ENCODE data around the gene B9D1. TPM values are rescaled to one million over a fixed set of nuclear protein-coding genes. Genes with fewer than 3 reads are reported as not detected.

The B9D1 gene
- total and polyA plus RNA-seq, 2 of the 13 experiments (the other 11 are each of a cell fraction or from before 2014, with no cell fraction given), result 27.7 to 31.1 TPM

DNA sequence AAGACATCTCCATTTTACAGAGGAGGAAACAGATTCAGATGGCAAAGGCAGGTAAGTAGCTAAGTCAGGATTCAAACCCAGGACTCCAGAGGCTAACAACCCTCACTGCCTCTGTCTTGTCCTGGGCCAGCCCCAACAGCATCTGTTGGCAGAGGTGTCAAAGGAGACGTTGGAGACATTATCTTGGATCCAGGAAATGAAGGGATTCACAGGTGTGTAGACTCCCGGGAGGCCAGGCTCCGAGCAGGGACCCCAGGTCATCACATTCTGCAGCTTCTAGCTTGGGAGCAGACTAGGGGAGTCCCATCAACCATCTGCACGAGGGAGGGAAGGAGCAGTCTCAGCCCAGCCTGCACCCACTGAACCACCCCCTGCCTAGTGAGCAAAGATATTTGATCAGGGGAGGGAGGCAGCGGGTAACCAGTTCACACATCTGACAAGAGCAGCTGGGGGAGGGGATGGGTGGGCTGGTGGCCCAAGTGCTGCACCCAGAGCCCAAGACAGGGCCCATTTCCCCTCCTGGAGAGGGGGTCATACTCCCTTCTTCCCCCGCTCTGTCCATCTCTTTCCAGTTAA, 1.0 kb upstream of the B9D1 start:
- Histone ChIP-seq H3K27me3 (ENCODE audit: control insufficient read depth in 1 of 2, insufficient read depth in 2 of 2, low read length in 2 of 2) (no peaks in the 10 kb centered on the region), H3K79me2 (ENCODE audit: insufficient read depth, low read length) (peaks cover 7% of the 10 kb centered on the region), H4K20me1 (ENCODE audit: insufficient read depth, low read length) (no peaks in the 10 kb centered on the region), H3K9ac (ENCODE audit: insufficient read depth, low read depth, low read length) (no peak overlapping the region), H3K4me3 (replicated peaks in 1 of 3; ENCODE audit: insufficient read depth in 1 of 3, low read depth in 2 of 3, low read length in 3 of 3) (peak overlapping the region in 1 of 3 experiments; percentile 93; a peak in 2 of 6 replicates), H3K27ac (ENCODE audit: extremely low read length, insufficient read depth, low read length) (no peak overlapping the region), H2AFZ (ENCODE audit: low read length) (no peak overlapping the region), H3K36me3 (replicated peaks in 1 of 2; ENCODE audit: control insufficient read depth in 1 of 2, insufficient read depth in 2 of 2, low read length in 2 of 2) (peaks cover 1 to 3% of the 10 kb centered on the region in 2 experiments; a peak in 3 of 5 replicates), H3K9me3 (ENCODE audit: low read length) (no peaks in the 10 kb centered on the region), H3K4me2 (ENCODE audit: low read depth, low read length) (peak overlapping the region; percentile 100), H3K4me1 (ENCODE audit: insufficient read depth, low read length) (peaks cover 68% of the 10 kb centered on the region)
- ChIA-PET POLR2A (interaction anchor here (1.3 to 2.9 kb wide), 5 partner anchors 14 to 285 kb away, joined by 4 to 42 read pairs (median 10); partner anchors contain the start of genes ALDH3A2 and MAPK7), CTCF (ENCODE audit: low intra/inter-chr PET ratio, low total read pairs) (interaction anchor here (0.8 to 2.4 kb wide), 4 partner anchors 26 to 106 kb away, joined by 3 to 57 read pairs (median 6); no protein-coding TSS in a partner anchor)
- peak; percentile 6; the same call in 1 of the 3 replicates for ATAC-seq
- in situ Hi-C loops (cut with HindIII; ENCODE audit: extremely low pct_ligation_motif_present, low pct_unique_long_range_greater_than_20kb) (loop anchor here (5.0 to 10.0 kb wide), 2 partner anchors 84 to 401 kb away; no protein-coding TSS in a partner anchor), intact Hi-C loops (cut with micrococcal nuclease; ENCODE audit: unreplicated experiment) (loop anchor here (1.0 kb wide), 1 partner anchor 84 kb away; no protein-coding TSS in a partner anchor)
- TF ChIP-seq ZNF816 (CRISPR knock-in tag; IDR thresholded peaks at IDR 0.05; ENCODE audit: borderline replicate concordance), result no peak
- TF ChIP-seq GTF3A (CRISPR knock-in tag; conservative IDR thresholded peaks at IDR 0.05), result peak; percentile 14; the same call in 1 of the 2 replicates
- no peak for TF ChIP-seq LCORL (IDR thresholded peaks at IDR 0.05)
- 0 out of 2 replicates have a peak, but pooled peaks have one; percentile 7 for TF ChIP-seq LCORL (CRISPR knock-in tag; IDR thresholded peaks at IDR 0.05)
- 23% methylated on average over 4 of the region's 6 CpGs for WGBS (ENCODE audit: low lambda C conversion rate)
- BruUV-seq (replicated peaks), result no TSS peak
- DNase-seq (ENCODE audit: low spot score), result no peak
- FAIRE-seq, result no peak

DNA sequence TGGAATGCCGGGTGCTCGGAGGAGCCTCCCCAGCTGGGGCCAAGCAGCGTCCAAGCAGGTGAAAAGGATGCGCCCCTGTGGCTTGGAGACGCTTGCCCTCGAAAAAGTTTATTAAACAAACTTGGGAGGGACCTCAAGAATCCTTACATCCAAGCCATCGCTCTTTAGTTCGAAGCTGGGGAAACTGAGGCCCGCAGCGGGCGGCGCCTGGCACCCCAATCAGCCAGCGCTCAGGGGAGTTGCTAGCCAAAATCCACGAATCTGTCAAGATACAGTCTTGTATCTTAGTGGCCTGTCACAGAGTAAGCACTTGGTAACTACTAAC, 553 bp upstream of the B9D1 start:
- CTCF ChIA-PET (ENCODE audit: low intra/inter-chr PET ratio, low total read pairs), result interaction anchor here (0.8 to 2.4 kb wide), 4 partner anchors 25 to 106 kb away, joined by 3 to 57 read pairs (median 6); no protein-coding TSS in a partner anchor
- 0% methylated on average over 1 of the region's 14 CpGs for WGBS (ENCODE audit: low lambda C conversion rate)
- Histone ChIP-seq H3K27ac (ENCODE audit: extremely low read length, insufficient read depth, low read length) (peak overlapping the region; percentile 74), H3K4me1 (ENCODE audit: insufficient read depth, low read length) (peaks cover 63% of the 10 kb centered on the region), H3K9ac (ENCODE audit: insufficient read depth, low read depth, low read length) (peak overlapping the region; percentile 84; the same call in 1 of the 2 replicates), H3K79me2 (ENCODE audit: insufficient read depth, low read length) (peaks cover 7% of the 10 kb centered on the region), H3K9me3 (ENCODE audit: low read length) (no peaks in the 10 kb centered on the region), H3K4me3 (replicated peaks in 1 of 3; ENCODE audit: insufficient read depth in 1 of 3, low read depth in 2 of 3, low read length in 3 of 3) (peak overlapping the region; percentile 65 to 93 (median 74); a peak in 5 of 6 replicates), H3K36me3 (replicated peaks in 1 of 2; ENCODE audit: control insufficient read depth in 1 of 2, insufficient read depth in 2 of 2, low read length in 2 of 2) (peaks cover 3 to 7% of the 10 kb centered on the region in 2 experiments; a peak in 3 of 5 replicates), H3K4me2 (ENCODE audit: low read depth, low read length) (peak overlapping the region; percentile 100), H3K27me3 (ENCODE audit: control insufficient read depth in 1 of 2, insufficient read depth in 2 of 2, low read length in 2 of 2) (no peaks in the 10 kb centered on the region), H4K20me1 (ENCODE audit: insufficient read depth, low read length) (no peaks in the 10 kb centered on the region), H2AFZ (ENCODE audit: low read length) (no peak overlapping the region)
- no peak for FAIRE-seq
- no peak for DNase-seq (ENCODE audit: low spot score)
- in situ Hi-C loops (cut with HindIII; ENCODE audit: extremely low pct_ligation_motif_present, low pct_unique_long_range_greater_than_20kb), result loop anchor here (5.0 to 10.0 kb wide), 2 partner anchors 84 to 402 kb away; no protein-coding TSS in a partner anchor
- intact Hi-C loops (cut with micrococcal nuclease; ENCODE audit: unreplicated experiment), result loop anchor here (1.0 kb wide), 1 partner anchor 84 kb away; no protein-coding TSS in a partner anchor
- POLR2A ChIA-PET, result interaction anchor here (0.9 to 2.9 kb wide), 8 partner anchors 9 to 286 kb away, joined by 3 to 42 read pairs (median 4); partner anchors contain the start of genes ALDH3A2 and MAPK7
- no peak for ATAC-seq
- no TSS peak for BruUV-seq (replicated peaks)
- no peak for TF ChIP-seq EED (CRISPR knock-in tag; IDR thresholded peaks at IDR 0.05)
- TF ChIP-seq, protein P1, sequence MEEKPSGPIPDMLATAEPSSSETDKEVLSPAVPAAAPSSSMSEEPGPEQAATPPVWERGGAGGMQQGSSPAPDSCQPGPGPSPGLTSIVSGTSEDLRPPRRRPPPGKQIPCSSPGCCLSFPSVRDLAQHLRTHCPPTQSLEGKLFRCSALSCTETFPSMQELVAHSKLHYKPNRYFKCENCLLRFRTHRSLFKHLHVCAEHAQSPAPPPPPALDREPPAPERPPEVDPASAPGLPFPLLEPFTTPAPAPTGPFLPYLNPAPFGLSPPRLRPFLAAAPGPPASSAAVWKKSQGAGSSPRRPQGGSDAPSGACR (CRISPR knock-in tag; IDR thresholded peaks at IDR 0.05), result 0 out of 2 replicates have a peak, but pooled peaks have one; percentile 15
- TF ChIP-seq ZNF879 (CRISPR knock-in tag; IDR thresholded peaks at IDR 0.05), result 0 out of 2 replicates have a peak, but pooled peaks have one; percentile 18
- TF ChIP-seq GMEB1 (CRISPR knock-in tag; IDR thresholded peaks at IDR 0.05; ENCODE audit: borderline replicate concordance), result 0 out of 2 replicates have a peak, but pooled peaks have one; percentile 2
- TF ChIP-seq ZNF367 (CRISPR knock-in tag; IDR thresholded peaks at IDR 0.05; ENCODE audit: borderline replicate concordance), result no peak
- 0 out of 2 replicates have a peak, but pooled peaks have one; percentile 1 for TF ChIP-seq RARA (CRISPR knock-in tag; IDR thresholded peaks at IDR 0.05)
- TF ChIP-seq ZNF143 (CRISPR knock-in tag; IDR thresholded peaks at IDR 0.05), result 0 out of 2 replicates have a peak, but pooled peaks have one; percentile 58
- no peak for TF ChIP-seq PCBP1 (IDR thresholded peaks at IDR 0.05; ENCODE audit: borderline replicate concordance, low read depth, low read length)
- TF ChIP-seq NKX3-1 (CRISPR knock-in tag; IDR thresholded peaks at IDR 0.05), result no peak
- TF ChIP-seq ZNF160 (CRISPR knock-in tag; IDR thresholded peaks at IDR 0.05), result no peak
- 0 out of 2 replicates have a peak, but pooled peaks have one; percentile 6 for TF ChIP-seq ZNF354B (CRISPR knock-in tag; IDR thresholded peaks at IDR 0.05)
